GM19438 (cell line): Measurements from ENCODE around the gene GINS1.

Experiments
- ATAC-seq: cut with Tn5 transposase; IDR thresholded peaks from one replicate; pipeline ENCODE4 v1.9.1; 2021; ENCODE audit warnings: low read depth; ENCODE audit not compliant: unreplicated experiment

Gene GINS1

GRCh38 chr20:25407311-25408169 is at the start of gene GINS1:
TSS of gene GINS1 (plus strand) at chr20:25407673. CDS start at chr20:25407821, 148 bp downstream.
- peak; percentile 89 for ATAC-seq

DNA sequence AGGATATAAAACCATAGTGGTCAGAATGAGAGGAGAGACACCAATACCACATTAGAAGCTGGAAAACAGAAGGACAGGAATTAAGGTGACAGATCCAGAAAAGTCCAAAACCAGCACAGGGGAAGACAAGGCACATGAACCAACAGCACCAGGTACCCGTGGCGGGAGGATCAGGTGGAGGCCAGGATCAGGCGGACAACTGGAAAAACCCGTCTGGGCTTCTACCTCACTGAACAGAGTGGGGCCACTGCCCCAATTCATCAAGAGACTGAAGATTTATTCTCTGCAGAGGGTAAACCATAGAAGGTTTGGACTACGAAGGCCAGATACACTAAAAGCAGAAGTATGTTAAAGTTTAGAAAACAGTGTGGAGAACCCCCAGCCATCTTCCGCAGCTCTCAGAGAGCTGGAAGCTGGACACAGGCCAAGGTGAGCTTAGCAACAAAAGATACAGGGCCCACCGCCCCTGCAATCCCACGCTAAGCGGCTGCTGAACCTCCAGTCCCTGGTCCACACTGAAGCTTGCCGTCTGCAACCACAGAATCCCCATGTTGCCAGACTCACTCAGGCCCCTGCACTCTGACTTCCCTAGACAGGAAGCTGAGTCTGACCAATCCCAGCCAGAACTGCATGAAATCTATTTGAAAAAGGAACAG is 46.7 kb upstream of the GINS1 start:
- no peak for ATAC-seq

DNA sequence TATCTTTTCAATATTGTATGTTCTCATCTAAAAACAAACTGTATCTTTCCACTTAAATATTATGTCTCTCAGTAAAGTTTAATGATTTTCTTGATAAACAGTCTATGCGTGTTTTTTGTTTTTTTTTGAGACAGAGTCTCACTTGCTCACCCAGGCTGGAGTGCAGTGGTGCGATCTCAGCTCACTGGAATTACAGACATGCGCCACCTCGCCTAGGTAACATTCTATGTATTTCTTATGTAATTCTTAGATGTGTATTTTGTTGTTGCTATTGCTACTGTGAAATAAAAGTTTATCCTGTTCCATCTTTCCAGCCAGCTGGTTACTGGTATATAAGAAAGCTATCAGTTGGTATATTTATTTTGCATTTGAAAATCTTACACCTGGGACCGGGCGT is 46.2 kb upstream of the GINS1 start:
- ATAC-seq: no peak

DNA sequence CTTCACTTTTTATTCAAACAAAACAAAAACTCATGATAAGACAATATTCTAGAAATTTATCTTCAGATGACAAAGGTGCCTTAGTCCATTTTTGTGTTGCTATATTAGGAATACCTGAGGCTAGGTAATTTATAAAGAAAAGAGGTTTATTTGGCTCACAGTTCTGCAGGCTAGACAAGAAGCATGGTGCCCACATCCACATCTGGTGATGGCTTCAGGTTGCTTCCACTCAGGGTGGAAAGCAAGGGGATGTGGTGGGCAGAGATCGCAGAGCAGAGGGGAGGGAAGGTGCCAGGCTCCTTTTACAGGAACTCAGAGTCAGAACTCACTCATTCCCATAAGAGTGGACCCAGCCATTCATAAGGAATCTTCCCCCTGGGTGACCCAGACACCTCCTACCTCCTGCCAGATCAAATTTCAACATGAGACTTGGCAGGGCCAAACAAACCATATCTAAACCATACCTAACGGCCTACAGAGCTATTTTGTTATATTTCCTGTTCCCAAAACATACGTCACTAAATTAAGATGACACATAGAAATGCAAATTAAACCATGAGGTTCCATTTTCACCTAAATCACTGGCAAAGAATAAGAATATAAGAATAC is 43.2 kb upstream of the GINS1 start:
- ATAC-seq: no peak

GRCh38 chr20:25364879-25365699 is 42.4 kb upstream of the GINS1 start:
- no peak for ATAC-seq

GRCh38 chr20:25368526-25368925 is 38.9 kb upstream of the GINS1 start:
- no peak for ATAC-seq

DNA sequence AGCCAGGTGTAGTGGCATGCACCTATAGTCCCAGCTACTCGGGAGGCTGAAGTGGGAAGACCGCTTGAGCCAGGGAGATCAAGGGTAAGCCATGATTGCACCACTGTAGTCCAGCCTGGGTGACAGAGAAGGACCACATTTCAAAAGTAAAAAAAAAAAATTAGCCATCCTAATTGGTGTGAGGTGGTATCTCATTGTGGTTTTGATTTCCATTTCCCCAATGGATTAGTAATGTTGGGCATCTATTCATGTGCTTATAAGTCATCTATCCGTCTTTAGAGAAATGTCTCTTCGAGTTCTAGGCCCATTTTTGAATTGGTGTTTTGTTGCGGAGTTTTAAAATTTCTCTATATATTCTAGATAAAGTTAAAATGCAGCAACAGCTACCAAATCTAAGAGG is 38.5 kb upstream of the GINS1 start:
- ATAC-seq: no peak

GRCh38 chr20:25369529-25369928 is 37.9 kb upstream of the GINS1 start:
- no peak for ATAC-seq

GRCh38 chr20:25369971-25370370 is 37.5 kb upstream of the GINS1 start:
- ATAC-seq: no peak

DNA sequence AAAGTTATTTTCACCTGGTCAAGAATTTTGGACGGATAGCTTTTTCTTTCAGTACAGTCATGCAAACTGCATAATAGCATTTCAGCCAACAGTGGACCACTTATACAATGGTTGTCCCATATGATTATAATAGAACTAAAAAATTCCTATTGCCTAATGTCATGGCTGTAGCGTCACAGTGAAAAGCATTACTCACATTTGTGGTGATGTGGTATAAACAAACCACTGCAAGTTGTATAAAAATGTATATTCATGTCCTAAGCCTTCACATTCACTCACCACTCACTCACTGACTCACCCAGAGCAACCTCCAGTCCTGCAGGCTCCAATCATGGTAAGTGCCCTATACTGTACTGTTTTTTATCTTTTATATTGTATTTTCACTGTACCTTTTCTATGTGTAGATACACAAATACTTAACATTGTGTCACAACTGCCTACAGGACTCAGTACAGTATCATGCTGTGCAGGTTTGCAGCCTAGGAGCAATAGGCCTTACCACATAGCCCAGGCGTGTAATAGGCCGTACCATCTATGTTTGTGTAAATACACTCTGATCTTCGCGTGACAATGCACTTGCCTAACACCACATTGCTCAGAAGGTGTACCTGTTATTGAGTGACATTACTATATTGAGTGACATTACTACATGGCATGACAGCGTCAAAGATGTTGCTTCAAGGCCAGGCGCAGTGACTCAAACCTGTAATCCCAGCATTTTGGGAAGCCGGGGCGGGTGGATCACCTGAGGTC is 34.7 kb upstream of the GINS1 start:
- no peak for ATAC-seq

GRCh38 chr20:25374842-25375241 is 32.6 kb upstream of the GINS1 start:
- no peak for ATAC-seq

- no peak for ATAC-seq
Observed at GRCh38 chr20:25376236-25376635, 31.2 kb upstream of the GINS1 start.

DNA sequence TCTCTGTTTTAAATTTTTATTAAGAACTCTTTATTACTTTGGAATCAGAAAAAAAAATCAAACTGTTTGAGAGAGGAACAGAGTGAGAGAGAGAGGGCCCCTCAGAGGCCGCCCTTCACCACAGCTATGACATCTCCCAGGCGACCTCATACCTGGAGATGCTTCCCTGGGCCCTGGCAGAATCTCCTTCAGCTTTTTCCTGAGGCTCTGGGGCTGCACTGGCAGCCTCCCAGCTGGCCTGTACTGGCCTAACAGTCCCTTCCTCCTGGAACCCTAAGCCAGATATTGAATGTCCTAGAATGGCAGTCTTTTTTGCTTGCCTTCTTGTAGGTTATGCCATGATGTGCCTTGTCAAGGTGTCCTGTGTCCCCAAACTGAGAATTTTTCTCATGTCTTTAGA is 30.6 kb upstream of the GINS1 start:
- no peak for ATAC-seq

GRCh38 chr20:25378189-25378883 is 29.1 kb upstream of the GINS1 start:
- ATAC-seq: no peak

DNA sequence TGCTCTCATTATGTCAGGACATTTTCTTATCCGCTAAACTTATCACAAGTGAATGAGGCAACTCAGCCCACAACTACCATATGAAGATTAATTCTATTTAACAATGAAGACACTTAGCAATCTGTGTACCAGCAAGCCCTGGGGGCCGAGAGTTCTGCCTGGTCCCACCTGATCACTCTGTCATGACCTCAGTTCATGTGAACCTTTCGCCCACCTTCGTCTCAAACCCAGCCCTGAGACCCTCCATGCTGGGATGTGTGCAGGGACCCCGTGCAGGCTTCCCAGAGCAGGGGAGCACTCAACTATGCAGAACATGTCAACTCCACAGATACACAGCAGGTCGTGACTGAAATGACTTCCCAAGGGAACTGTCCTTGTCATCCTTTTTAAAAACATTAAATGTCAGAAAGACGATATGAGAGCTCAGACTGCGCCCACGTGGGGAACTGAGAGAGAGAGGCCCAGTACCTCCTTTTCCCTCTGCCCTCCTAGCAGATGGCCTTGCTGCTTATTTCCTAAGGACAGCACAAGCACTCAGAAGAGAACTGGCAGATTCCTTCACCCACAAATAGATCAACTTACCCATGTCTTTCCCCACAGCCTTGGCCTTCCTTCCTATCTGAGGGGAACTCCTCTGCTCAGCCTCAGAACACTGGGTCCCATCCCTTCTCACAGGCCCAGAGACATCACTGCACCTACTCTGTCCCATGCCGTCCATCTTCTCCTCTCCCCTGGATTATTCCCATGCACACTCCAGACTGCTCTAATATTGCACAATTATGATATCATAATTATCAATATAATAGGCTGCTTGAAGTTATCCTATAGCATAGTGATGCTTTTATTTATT is 28.4 kb upstream of the GINS1 start:
- no peak for ATAC-seq

DNA sequence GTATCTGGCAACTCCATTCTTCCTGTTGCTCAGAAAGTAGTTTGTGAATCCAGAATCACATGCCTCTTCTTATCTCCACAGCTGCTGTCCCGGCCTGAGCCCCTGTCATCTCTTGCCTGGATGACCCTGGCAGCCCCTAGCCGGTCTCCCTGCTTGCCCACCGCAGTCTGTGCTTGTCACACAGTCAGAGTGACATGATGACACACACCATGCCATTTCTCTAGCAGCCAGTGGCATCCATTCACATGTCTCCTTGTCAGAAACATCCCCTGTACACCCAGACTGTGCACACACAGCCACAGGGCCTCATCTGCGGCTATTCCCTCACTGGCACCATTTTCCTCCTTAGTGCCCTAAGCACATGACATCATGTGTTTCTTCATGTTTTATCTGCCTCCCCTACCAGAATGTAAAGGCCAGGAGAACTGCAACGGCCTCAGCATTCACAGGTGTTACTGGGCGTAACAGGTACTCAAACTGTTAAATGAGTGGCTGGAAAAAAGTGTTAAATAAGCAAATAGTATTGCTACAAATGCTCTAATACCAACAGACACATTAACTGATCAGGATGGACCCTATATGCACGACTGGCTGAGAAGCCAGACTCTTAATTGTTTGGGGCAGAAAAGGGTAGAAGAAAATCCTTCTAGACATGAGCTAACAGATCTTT is 26.4 kb upstream of the GINS1 start:
- ATAC-seq: no peak

DNA sequence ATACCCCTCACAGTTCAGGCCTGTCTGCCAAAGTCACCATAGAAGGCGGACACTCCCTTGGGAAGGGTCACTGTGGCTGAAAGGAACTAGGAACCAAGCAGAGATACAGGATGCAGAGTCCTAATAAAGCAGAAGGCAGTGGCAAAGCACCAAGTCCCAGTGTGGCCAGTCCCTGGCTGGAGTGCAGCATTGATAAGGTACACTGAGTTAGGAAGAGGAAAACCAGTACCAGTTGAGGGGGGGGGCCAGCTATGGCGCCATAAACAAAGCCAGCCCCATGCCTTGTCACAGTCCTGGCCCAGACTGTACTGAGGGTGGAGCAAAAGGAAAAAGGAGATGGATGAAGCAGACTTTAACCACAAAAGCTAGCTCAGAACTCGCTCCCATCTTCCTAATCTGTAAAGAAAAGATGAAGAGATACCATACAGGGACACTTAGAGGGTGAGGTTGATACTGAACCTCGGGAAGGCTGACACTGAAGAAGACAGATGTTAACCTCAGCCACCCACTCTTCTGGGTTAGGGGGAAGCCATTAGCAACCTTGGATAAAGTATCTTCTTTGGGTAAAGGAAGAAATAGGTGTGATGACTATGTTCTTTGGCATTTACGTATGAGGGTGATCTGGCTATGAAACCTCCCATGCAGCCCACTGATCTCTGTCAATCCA is 24.6 kb upstream of the GINS1 start:
- no peak for ATAC-seq
